PC-3 (cell line): ENCODE measurements around the gene CCDC167.

Source experiments
- CTCF ChIP-seq: fragments of 300-600 bp; sonication (generic); conservative IDR thresholded peaks from 2 replicates; pipeline ENCODE4 v1.5.1; 2017; ENCODE audit warnings: antibody characterized with exemption, low read depth, mild to moderate bottlenecking, low read length
- EZH2phosphoT487 ChIP-seq: fragments of 300-600 bp; sonication (generic); IDR thresholded peaks from 2 replicates; pipeline ENCODE4 v1.6.1; 2018; ENCODE audit warnings: mild to moderate bottlenecking, antibody characterized with exemption, low read length, borderline replicate concordance

GRCh38 chr6:37478827-37479226 lies 20.9 kb downstream of the CCDC167 start:
- TF ChIP-seq CTCF = no peak
- no peak for TF ChIP-seq EZH2phosphoT487
